Gastroesophageal sphincter (tissue), 3 donors: ENCODE results near the gene MAML2.
A peak's percentile ranks its signal among the peaks of the same experiment; 100 is the strongest.

Source experiments
- CTCF ChIP-seq, 4 experiments: fragments of 200-600 bp in 2 of 4; fragments of 450-650 bp in 2 of 4; sonication (generic) in 1 of 4; IDR thresholded peaks; one replicate each; pipeline ENCODE4 v1.5.1; 2017 to 2019; ENCODE audit warnings: antibody characterized with exemption in 4 of 4, mild to moderate bottlenecking in 2 of 4, moderate library complexity in 2 of 4
- EP300 ChIP-seq: sonication (generic); formaldehyde crosslinking; IDR thresholded peaks from one replicate; pipeline ENCODE4 v1.6.1; 2017; ENCODE audit warnings: antibody characterized with exemption, mild to moderate bottlenecking
- POLR2A ChIP-seq, 2 donors: fragments of 450-650 bp; IDR thresholded peaks; one replicate each; pipeline ENCODE4 v1.6.1; 2017; ENCODE audit warnings: antibody characterized with exemption in 2 of 2, mild to moderate bottlenecking in 2 of 2, moderate library complexity in 1 of 2
- POLR2AphosphoS5 ChIP-seq: sonication (generic); formaldehyde crosslinking; IDR thresholded peaks from one replicate; pipeline ENCODE4 v1.6.1; 2017; ENCODE audit warnings: antibody characterized with exemption

- TF ChIP-seq CTCF (IDR thresholded peaks at IDR 0.05) (no peak), EP300 (no peak), POLR2A (IDR thresholded peaks at IDR 0.05) (no peak), POLR2AphosphoS5 (peak; percentile 54)
These were observed 18.1 kb downstream of the MAML2 start for GRCh38 chr11:96324912-96325311.
